CD4-positive, CD25-positive, alpha-beta regulatory T cell (primary cell): Measurements from ENCODE around the gene CFAP141. TPM values are rescaled to one million over a fixed set of nuclear protein-coding genes. Genes with fewer than 3 reads are reported as not detected.
A peak's percentile ranks its signal among the peaks of the same experiment; 100 is the strongest.

Experiments
- ATAC-seq, 2 donors: fragments of 150-1000 bp; cut with Tn5 transposase; one replicate each; pipeline ENCODE4 v1.10.0; 2021; ENCODE audit warnings: low read depth in 2 of 2, moderate number of reproducible peaks in 2 of 2, moderate library complexity in 1 of 2
- DNase-seq, 3 donors: peaks; one replicate each; pipeline versions ENCODE4 v3.0.0 to v3.0.0-alpha.2; 2012 to 2022; ENCODE audit warnings: mixed read lengths in 1 of 3
- H3K27ac ChIP-seq: one replicate; pipeline ENCODE4 v1.7.0; 2013; ENCODE audit warnings: mild to moderate bottlenecking, low read length; ENCODE audit not compliant: insufficient read depth, poor library complexity, severe bottlenecking
- H3K27me3 ChIP-seq: one replicate; pipeline ENCODE4 v1.7.0; 2013; ENCODE audit warnings: low read length; ENCODE audit not compliant: control insufficient read depth, insufficient read depth
- H3K36me3 ChIP-seq: one replicate; pipeline ENCODE4 v1.7.0; 2013; ENCODE audit warnings: mild to moderate bottlenecking, low read length, moderate library complexity; ENCODE audit not compliant: control insufficient read depth, insufficient read depth
- H3K4me1 ChIP-seq: 2 replicates; pipeline ENCODE4 v1.7.0; 2013; ENCODE audit warnings: mild to moderate bottlenecking, low read length; ENCODE audit not compliant: insufficient read depth, control insufficient read depth, poor library complexity, severe bottlenecking
- H3K4me3 ChIP-seq: one replicate; pipeline ENCODE4 v1.7.0; 2013; ENCODE audit warnings: low read depth, mild to moderate bottlenecking, low read length, moderate library complexity
- H3K9me3 ChIP-seq, 2 experiments: 1 replicate in 1 of 2; 2 replicates in 1 of 2; pipeline ENCODE4 v1.7.0; 2013; ENCODE audit warnings: low read length in 2 of 2, mild to moderate bottlenecking in 1 of 2, moderate library complexity in 1 of 2; ENCODE audit not compliant: control insufficient read depth in 2 of 2
- H3K27ac Mint-ChIP-seq, 3 donors: one replicate each; pipeline ENCODE4 v1.8.0; 2020 to 2022; ENCODE audit warnings: mild to moderate bottlenecking in 3 of 3, mixed read lengths in 3 of 3, moderate library complexity in 2 of 3
- H3K27me3 Mint-ChIP-seq: one replicate; pipeline ENCODE4 v1.8.0; 2022; ENCODE audit warnings: mild to moderate bottlenecking, mixed read lengths
- H3K36me3 Mint-ChIP-seq: one replicate; pipeline ENCODE4 v1.8.0; 2020; ENCODE audit warnings: mixed read lengths
- H3K4me1 Mint-ChIP-seq, 4 donors: one replicate each; pipeline ENCODE4 v1.8.0; 2020 to 2022; ENCODE audit warnings: mixed read lengths in 4 of 4, mild to moderate bottlenecking in 1 of 4
- H3K4me3 Mint-ChIP-seq, 4 donors: one replicate each; pipeline ENCODE4 v1.8.0; 2020 to 2022; ENCODE audit warnings: mild to moderate bottlenecking in 4 of 4, mixed read lengths in 4 of 4, moderate library complexity in 3 of 4
- H3K9me3 Mint-ChIP-seq, 7 donors: one replicate each; pipeline ENCODE4 v1.8.0; 2020 to 2022; ENCODE audit warnings: mixed read lengths in 7 of 7, mild to moderate bottlenecking in 3 of 7, moderate library complexity in 2 of 7
- polyA plus RNA-seq, 4 donors: library from polyadenylated mRNA; unstranded; fragments of 300-500 nt; fragmentation: Illumina TruSeq; gene quantifications; one replicate each; pipeline ENCODE4 v1.2.3, GENCODE V29; 2021
- total RNA-seq: library from RNA; stranded (reverse); gene quantifications from one replicate; pipeline ENCODE4 v1.2.3, GENCODE V29; 2022

The CFAP141 gene
- total and polyA plus RNA-seq, 5 donors from 2014 or later: not detected

DNA sequence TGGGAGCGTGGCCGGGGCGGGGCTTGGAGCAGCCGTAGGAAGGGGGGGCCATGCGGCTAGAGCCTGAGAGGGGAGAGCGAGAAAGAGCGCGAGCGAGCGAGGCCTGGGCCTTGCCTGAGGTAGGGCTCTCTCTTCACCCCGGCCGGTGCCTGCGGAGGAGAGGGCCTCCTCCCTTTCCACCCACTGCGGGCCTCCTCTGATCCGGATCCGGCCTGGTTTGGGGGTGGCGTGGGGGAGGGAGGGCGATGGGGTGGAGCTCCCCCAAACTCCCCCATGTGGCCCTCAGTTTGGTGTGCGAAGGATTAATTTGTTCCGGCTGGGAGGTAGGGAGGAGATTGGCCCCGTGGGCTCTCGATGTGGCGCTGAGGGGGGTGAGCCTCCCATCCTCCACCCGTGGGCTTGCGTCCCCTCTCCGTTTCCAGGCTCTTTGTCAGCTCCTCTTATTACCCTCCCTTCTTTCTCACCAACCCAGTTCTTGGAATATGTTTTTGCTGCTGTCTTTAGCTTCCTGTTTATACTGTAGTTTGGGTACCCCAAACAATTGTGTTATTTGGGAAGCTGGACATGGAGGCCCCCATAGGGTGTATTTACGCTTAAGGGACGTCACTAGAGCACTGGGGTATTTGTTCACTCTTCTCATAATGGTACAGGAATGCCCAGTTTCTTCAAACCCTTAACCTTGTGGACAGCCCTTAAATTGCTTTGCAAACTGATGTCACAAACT is 15.3 kb upstream of the CFAP141 start:
- Histone ChIP-seq H3K36me3 (peaks cover 32% of the 10 kb centered on the region), H3K9me3 (no peaks in the 10 kb centered on the region), H3K4me3 (peak overlapping the region; percentile 91), H3K27ac (peak overlapping the region; percentile 99), H3K27me3 (no peaks in the 10 kb centered on the region), H3K4me1 (peaks cover 58% of the 10 kb centered on the region)
- Mint-ChIP-seq H3K9me3 (peaks cover 0 to 3% (median 0%) of the 10 kb centered on the region in 7 donors), H3K27me3 (no peaks in the 10 kb centered on the region), H3K27ac (peak overlapping the region; percentile 93 to 100 (median 99)), H3K36me3 (peaks cover 33% of the 10 kb centered on the region), H3K4me3 (peak overlapping the region; percentile 91 to 99 (median 96)), H3K4me1 (peaks cover 49 to 85% (median 68%) of the 10 kb centered on the region in 4 donors)
- DNase-seq: peak; percentile 68 to 79 (median 78)
- ATAC-seq: peak; percentile 39 to 43

- no peaks in the 10 kb centered on the region for H3K27me3 Mint-ChIP-seq
- peak overlapping the region; percentile 91 to 99 (median 96) for H3K4me3 Mint-ChIP-seq
- H3K4me3 ChIP-seq: no peak overlapping the region
- ATAC-seq (no peak), DNase-seq (no peak)
- peak overlapping the region; percentile 99 to 100 (median 99) for H3K27ac Mint-ChIP-seq
- H3K4me1 Mint-ChIP-seq: peaks cover 45 to 85% (median 63%) of the 10 kb centered on the region in 4 donors
- peak overlapping the region; percentile 99 for H3K27ac ChIP-seq
- peaks cover 0 to 3% (median 0%) of the 10 kb centered on the region in 7 donors for H3K9me3 Mint-ChIP-seq
- no peaks in the 10 kb centered on the region for H3K27me3 ChIP-seq
- peaks cover 58% of the 10 kb centered on the region for H3K4me1 ChIP-seq
- H3K36me3 ChIP-seq: peaks cover 34% of the 10 kb centered on the region
- H3K36me3 Mint-ChIP-seq: peaks cover 28% of the 10 kb centered on the region
- H3K9me3 ChIP-seq: no peaks in the 10 kb centered on the region
Observed at GRCh38 chr1:154220970-154221277, 14.8 kb upstream of the CFAP141 start.

- H3K36me3 Mint-ChIP-seq: peaks cover 22% of the 10 kb centered on the region
- peak within 1 kb of the TSS; percentile 99 to 100 (median 99) for H3K27ac Mint-ChIP-seq
- Histone ChIP-seq H3K36me3 (peaks cover 30% of the 10 kb centered on the region), H3K27ac (peak within 1 kb of the TSS; percentile 99), H3K9me3 (no peaks in the 10 kb centered on the region), H3K4me3 (peak within 1 kb of the TSS; percentile 91), H3K4me1 (peaks cover 58% of the 10 kb centered on the region), H3K27me3 (no peaks in the 10 kb centered on the region)
- ATAC-seq (peak; percentile 92), DNase-seq (peak; percentile 99 to 100 (median 99))
- H3K27me3 Mint-ChIP-seq: no peaks in the 10 kb centered on the region
- peaks cover 0 to 3% (median 0%) of the 10 kb centered on the region in 7 donors for H3K9me3 Mint-ChIP-seq
- H3K4me3 Mint-ChIP-seq: peak within 1 kb of the TSS; percentile 91 to 99 (median 96)
- H3K4me1 Mint-ChIP-seq: peaks cover 45 to 80% (median 58%) of the 10 kb centered on the region in 4 donors
Observed at GRCh38 chr1:154220071-154220969, 14.2 kb upstream of the CFAP141 start, which contains the start of gene UBAP2L. UBAP2L (plus strand) TSS chr1:154220955; CDS start chr1:154225124, 4,169 bp downstream.

DNA sequence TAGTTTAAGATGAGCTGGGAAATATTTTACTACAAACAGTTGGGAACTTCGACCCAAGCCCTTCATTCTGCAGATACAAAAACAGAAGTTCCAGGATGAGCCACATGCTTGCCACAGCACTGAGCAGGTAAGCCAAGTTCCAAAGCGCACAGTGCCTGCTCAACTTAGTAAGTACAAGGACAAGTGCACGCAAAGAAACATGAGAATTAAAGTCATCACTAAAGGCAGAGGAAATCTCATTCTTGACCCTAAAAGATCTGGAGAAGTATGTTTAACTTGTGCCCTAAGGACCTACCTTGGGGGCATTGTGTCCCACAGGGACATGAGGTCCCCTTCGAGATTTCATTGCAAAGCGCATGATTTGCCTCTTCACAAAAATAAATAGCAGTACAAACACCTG is 13.4 kb upstream of the CFAP141 start:
- Histone ChIP-seq H3K27ac (peak overlapping the region; percentile 99), H3K9me3 (no peaks in the 10 kb centered on the region), H3K27me3 (no peaks in the 10 kb centered on the region), H3K4me1 (peaks cover 53% of the 10 kb centered on the region), H3K4me3 (peak overlapping the region; percentile 88), H3K36me3 (peaks cover 25% of the 10 kb centered on the region)
- Mint-ChIP-seq H3K27me3 (no peaks in the 10 kb centered on the region), H3K4me3 (peak overlapping the region; percentile 91 to 99 (median 94)), H3K9me3 (peaks cover 0 to 3% (median 0%) of the 10 kb centered on the region in 7 donors), H3K27ac (peak overlapping the region; percentile 99 to 100 (median 99)), H3K4me1 (peaks cover 41 to 72% (median 51%) of the 10 kb centered on the region in 4 donors), H3K36me3 (peaks cover 16% of the 10 kb centered on the region)
- DNase-seq (peak in 1 of 3 donors; percentile 15), ATAC-seq (no peak)

- peaks cover 31 to 64% (median 47%) of the 10 kb centered on the region in 4 donors for H3K4me1 Mint-ChIP-seq
- H3K27me3 Mint-ChIP-seq: no peaks in the 10 kb centered on the region
- Histone ChIP-seq H3K9me3 (no peaks in the 10 kb centered on the region), H3K36me3 (peaks cover 35% of the 10 kb centered on the region), H3K27me3 (no peaks in the 10 kb centered on the region), H3K4me1 (peaks cover 47% of the 10 kb centered on the region), H3K4me3 (peak overlapping the region; percentile 88), H3K27ac (peak overlapping the region; percentile 99)
- H3K27ac Mint-ChIP-seq: peak overlapping the region in 2 of 3 donors; percentile 60 to 100
- peaks cover 0 to 3% (median 0%) of the 10 kb centered on the region in 7 donors for H3K9me3 Mint-ChIP-seq
- peaks cover 18% of the 10 kb centered on the region for H3K36me3 Mint-ChIP-seq
- DNase-seq: no peak
- peak overlapping the region; percentile 91 to 99 (median 94) for H3K4me3 Mint-ChIP-seq
- no peak for ATAC-seq
Observed at GRCh38 chr1:154218545-154218944, 12.4 kb upstream of the CFAP141 start.

GRCh38 chr1:154213274-154213673 is 7.1 kb upstream of the CFAP141 start:
- Mint-ChIP-seq H3K9me3 (no peaks in the 10 kb centered on the region), H3K4me3 (no peak overlapping the region), H3K27ac (no peak overlapping the region), H3K27me3 (no peaks in the 10 kb centered on the region), H3K36me3 (peaks cover 30% of the 10 kb centered on the region), H3K4me1 (peaks cover 0 to 25% (median 19%) of the 10 kb centered on the region in 4 donors)
- Histone ChIP-seq H3K9me3 (no peaks in the 10 kb centered on the region), H3K27ac (no peak overlapping the region), H3K4me3 (no peak overlapping the region), H3K36me3 (peaks cover 68% of the 10 kb centered on the region), H3K4me1 (peaks cover 6% of the 10 kb centered on the region), H3K27me3 (no peaks in the 10 kb centered on the region)
- DNase-seq: no peak
- ATAC-seq: no peak

DNA sequence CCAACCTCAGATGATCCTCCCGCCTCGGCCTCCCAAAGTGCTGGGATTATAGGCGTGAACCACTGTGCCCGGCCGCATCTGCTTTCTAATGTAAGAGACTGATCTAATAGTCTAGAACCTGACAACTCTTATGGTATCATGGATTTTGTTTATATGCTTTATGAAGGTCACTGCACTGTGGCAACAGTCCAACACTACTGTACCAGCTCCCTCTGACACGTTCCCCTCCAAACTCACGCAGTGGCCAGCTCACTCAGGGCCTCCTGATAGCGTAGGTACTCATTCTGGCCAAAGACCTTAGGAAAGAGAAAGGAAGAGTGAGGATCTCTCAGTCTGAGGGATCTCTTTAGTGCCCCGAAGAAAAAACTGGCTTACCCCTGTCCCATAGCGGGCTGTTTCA is 6.0 kb upstream of the CFAP141 start:
- peaks cover 0 to 19% (median 11%) of the 10 kb centered on the region in 4 donors for H3K4me1 Mint-ChIP-seq
- Histone ChIP-seq H3K4me1 (no peaks in the 10 kb centered on the region), H3K4me3 (no peak overlapping the region), H3K36me3 (peaks cover 67% of the 10 kb centered on the region), H3K27ac (no peak overlapping the region), H3K9me3 (no peaks in the 10 kb centered on the region), H3K27me3 (no peaks in the 10 kb centered on the region)
- peaks cover 26% of the 10 kb centered on the region for H3K36me3 Mint-ChIP-seq
- H3K9me3 Mint-ChIP-seq: no peaks in the 10 kb centered on the region
- H3K27ac Mint-ChIP-seq: peak overlapping the region in 2 of 3 donors; percentile 13 to 18
- H3K4me3 Mint-ChIP-seq: no peak overlapping the region
- DNase-seq (no peak), ATAC-seq (no peak)
- no peaks in the 10 kb centered on the region for H3K27me3 Mint-ChIP-seq
